K562 treated with DMSO at 1 percent for 4 hours (cell line): ENCODE results near the gene CNST. TPM values are rescaled to one million over a fixed set of nuclear protein-coding genes. Genes with fewer than 3 reads are reported as not detected.

Experiments
- total RNA-seq: library from RNA; unstranded; fragments of 300-600 nt; gene quantifications from 2 replicates; pipeline ENCODE4 v1.2.3, GENCODE V29; 2022; ENCODE audit not compliant: insufficient read depth

The CNST gene, protein sequence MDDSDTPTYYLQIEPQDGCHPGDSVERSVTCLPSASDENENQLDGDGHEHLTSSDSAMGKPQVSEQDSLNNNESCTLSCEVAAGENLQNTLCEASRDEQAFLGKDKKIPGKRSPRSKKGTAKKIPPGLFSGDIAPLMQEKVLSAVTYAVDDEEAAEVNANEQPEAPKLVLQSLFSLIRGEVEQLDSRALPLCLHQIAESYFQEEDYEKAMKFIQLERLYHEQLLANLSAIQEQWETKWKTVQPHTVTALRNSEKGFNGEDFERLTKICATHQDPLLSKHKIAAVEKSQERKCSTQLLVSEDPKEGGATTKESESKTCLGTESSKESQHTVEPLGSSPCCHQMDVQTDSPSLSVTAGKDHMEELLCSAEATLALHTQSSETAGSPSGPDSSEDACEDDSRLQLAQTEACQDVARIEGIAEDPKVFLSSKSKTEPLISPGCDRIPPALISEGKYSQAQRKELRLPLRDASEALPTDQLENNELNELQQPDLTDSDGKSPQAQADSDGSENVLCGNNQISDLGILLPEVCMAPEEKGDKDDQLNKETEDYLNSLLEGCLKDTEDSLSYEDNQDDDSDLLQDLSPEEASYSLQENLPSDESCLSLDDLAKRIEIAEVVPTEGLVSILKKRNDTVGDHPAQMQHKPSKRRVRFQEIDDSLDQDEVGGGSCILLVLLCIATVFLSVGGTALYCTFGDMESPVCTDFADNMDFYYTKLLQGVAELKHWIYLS
- total RNA-seq: 10.6 and 20.5 TPM in 2 replicates

DNA sequence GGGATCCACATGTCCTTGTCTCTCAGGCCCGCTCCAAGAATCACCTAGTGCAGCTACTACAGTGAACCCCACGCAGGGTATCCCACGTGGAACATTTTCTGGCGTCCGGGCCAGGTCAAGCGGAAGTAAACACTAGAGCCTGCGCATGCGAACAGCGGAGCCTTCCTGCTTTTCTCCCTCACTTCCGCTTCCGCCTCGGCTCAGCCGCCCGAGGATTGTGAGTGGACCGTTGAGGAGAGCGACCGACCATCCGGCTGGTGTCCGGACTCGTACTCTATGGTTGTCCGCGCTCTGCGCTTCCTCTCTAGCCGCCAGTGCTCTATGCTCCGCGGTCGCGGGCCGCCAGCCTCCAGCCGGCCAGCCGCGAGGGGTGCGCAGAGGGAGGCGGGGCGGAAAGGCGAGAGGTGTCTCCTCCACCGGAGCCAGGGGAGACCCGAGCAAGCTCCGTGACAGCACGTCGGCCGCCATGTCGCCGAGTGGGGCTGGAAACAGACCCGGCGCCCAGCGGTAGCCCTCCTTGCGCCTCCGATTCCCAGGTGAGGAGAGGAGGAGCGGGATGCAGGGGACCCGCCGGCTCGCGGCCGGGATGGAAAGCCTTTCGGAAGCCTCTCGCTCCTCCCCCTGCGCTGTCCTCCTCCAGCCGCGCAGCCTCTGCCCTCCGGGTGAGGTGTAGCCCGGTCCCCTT is at the start of gene CNST, which contains the start of gene TFB2M:
TSS of gene CNST (plus strand) at position 329 of the 685 bp plus-strand sequence. CDS start 25,107 bp downstream, outside the sequence.
TSS of gene TFB2M (minus strand) at position 134 of the 685 bp plus-strand sequence. CDS start at position 11, 123 bp downstream.

Other genes with a start within 250 kb of the CNST start
- 277 and 295 TPM in 2 replicates for gene SMYD3, start 59.2 kb upstream of the CNST start, total RNA-seq
- 9.9 and 12.5 TPM in 2 replicates for gene TFB2M, start 195 bp upstream of the CNST start, total RNA-seq
- 22.6 and 22.8 TPM in 2 replicates for gene SCCPDH, start 158.0 kb downstream of the CNST start, total RNA-seq